ENCODE measurements around the gene CNDP1.

- peak; percentile 85 for TF ChIP-seq ATF3 (IDR thresholded peaks at IDR 0.05)
- no peak for TF ChIP-seq CTCF (IDR thresholded peaks at IDR 0.05; ENCODE audit: low read depth, low read length, missing input control)
- peak; percentile 86 for TF ChIP-seq REST (IDR thresholded peaks at IDR 0.05)
- peak; percentile 100 for TF ChIP-seq SP1 (IDR thresholded peaks at IDR 0.05)
- TF ChIP-seq YY1 (IDR thresholded peaks at IDR 0.05), result peak; percentile 89
- peak; percentile 72 for TF ChIP-seq TAF1 (conservative IDR thresholded peaks at IDR 0.05)
- peak; percentile 8 to 39 for TF ChIP-seq RAD21 (IDR thresholded peaks at IDR 0.05)
- TF ChIP-seq MAX (IDR thresholded peaks at IDR 0.05), result peak; percentile 92
- peak; percentile 86 to 96 for TF ChIP-seq JUND (IDR thresholded peaks at IDR 0.05)
- TF ChIP-seq ZBTB33 (IDR thresholded peaks at IDR 0.05), result peak; percentile 91
- peak; percentile 57 to 74 for TF ChIP-seq GABPA (IDR thresholded peaks at IDR 0.05 in 1 of 2, conservative IDR thresholded peaks at IDR 0.05 in 1 of 2)
- TF ChIP-seq FOXA1 (IDR thresholded peaks at IDR 0.05), result peak; percentile 91
- no peak for TF ChIP-seq EGR1 (IDR thresholded peaks at IDR 0.05; ENCODE audit: low read depth in 2 of 2)
- TF ChIP-seq RXRA (IDR thresholded peaks at IDR 0.05), result peak; percentile 99
Observed at GRCh38 chr18:74541703-74542555, 7.6 kb downstream of the CNDP1 start.
